Astrocyte of the spinal cord (primary cell): ENCODE results near the gene KCNH2.

Experiments used
- DNase-seq: peaks from one replicate; pipeline ENCODE4 v3.0.0; 2011; ENCODE audit warnings: low read depth, low spot score
- H3K4me3 ChIP-seq: 2 replicates; pipeline ENCODE4 v1.5.1; 2011; ENCODE audit warnings: low read depth, mild to moderate bottlenecking, low read length, moderate library complexity
- in situ Hi-C: cut with HindIII; loops from 2 replicates; pipeline ENCODE4 v1.10.0; 2017; ENCODE audit warnings: low sequenced_read_pairs
- TF ChIP-seq, protein P1 (sequence below): IDR thresholded peaks from 2 replicates; pipeline ENCODE4 v1.5.1; 2012; ENCODE audit warnings: low read depth, mild to moderate bottlenecking, low read length, inconsistent platforms

Gene KCNH2

DNA sequence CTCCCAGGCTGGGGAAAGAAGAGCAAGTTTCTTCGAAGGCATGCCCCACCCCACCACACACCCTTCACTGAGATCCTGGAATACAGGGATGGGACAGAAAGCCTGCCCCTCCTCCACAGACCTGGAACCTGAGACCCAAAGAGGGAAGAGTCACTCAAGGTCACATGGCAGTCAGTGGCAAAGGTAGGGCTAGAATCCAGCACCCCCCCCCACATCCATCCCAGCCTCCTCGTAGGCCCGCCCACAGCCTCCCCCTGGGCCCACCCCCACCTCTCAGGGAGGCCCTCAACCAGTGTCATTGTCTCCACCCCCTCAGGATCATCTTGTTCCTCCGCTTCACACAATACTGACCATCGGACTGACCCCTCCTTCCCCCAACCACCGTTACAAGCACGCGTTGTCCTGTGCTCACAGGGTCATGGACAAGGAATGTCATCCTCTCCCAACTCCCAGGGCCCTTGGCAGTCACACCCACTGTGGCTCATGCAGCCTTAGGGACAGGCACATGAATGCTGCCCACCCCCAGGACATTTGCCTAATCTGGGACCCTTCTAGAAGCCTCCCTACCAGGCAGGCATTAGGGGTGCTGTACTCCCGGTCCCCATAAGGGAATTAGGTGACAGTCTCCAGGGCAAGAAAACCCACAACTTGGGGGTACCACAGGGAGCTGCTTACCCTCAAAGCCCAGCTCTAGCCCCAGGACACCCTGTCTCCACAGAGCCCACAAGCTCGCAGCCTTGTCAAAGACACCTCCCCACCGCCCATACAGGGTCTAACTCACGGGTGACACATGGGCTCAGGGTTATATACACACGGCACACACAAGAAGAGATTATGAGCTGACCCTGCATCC, 1.4 kb downstream of the KCNH2 start:
- TF ChIP-seq, protein P1, sequence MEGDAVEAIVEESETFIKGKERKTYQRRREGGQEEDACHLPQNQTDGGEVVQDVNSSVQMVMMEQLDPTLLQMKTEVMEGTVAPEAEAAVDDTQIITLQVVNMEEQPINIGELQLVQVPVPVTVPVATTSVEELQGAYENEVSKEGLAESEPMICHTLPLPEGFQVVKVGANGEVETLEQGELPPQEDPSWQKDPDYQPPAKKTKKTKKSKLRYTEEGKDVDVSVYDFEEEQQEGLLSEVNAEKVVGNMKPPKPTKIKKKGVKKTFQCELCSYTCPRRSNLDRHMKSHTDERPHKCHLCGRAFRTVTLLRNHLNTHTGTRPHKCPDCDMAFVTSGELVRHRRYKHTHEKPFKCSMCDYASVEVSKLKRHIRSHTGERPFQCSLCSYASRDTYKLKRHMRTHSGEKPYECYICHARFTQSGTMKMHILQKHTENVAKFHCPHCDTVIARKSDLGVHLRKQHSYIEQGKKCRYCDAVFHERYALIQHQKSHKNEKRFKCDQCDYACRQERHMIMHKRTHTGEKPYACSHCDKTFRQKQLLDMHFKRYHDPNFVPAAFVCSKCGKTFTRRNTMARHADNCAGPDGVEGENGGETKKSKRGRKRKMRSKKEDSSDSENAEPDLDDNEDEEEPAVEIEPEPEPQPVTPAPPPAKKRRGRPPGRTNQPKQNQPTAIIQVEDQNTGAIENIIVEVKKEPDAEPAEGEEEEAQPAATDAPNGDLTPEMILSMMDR: no peak
- DNase-seq: no peak
- in situ Hi-C loops: no loop called here
- no peak overlapping the region for H3K4me3 ChIP-seq

DNA sequence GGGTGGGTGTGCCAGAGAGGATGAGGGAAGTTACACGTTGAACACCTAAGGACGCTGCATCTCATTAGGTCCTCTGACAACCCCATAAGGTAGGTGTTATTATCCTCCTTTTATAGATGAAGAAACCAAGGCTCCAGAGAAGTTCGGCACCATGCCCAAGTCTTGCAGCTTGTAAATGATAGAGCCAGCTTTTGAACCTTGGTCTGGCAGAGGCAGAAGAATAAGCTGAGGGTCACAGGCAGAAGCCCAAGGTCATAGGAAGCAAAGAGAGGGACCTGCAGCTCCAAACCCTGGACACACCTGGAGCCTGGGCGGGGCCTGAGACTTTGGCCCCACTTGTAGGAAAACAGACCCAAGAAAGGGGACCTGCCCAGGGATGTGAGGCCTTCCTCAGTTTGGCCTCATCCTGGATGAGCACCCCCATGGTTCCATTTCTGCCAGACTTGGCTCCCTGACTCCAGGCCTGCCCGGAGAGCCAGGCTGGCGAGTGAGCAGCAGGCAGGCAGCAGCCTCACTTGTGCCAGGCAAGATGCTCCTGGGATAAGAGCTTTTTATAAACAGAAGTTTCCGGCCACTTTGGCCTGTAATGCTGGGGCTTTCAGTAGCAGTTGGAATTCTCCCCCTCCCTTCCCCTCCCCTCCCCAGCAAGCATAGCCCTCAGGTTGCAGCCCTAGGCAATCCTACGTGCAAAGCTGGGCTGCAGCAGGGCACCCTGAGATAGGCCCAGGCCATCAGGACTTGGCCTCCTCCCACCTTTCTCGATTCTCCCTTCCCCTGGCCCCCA, 2.4 kb downstream of the KCNH2 start:
- no peak overlapping the region for H3K4me3 ChIP-seq
- in situ Hi-C loops: no loop called here
- DNase-seq: no peak
- TF ChIP-seq, protein P1: no peak

DNA sequence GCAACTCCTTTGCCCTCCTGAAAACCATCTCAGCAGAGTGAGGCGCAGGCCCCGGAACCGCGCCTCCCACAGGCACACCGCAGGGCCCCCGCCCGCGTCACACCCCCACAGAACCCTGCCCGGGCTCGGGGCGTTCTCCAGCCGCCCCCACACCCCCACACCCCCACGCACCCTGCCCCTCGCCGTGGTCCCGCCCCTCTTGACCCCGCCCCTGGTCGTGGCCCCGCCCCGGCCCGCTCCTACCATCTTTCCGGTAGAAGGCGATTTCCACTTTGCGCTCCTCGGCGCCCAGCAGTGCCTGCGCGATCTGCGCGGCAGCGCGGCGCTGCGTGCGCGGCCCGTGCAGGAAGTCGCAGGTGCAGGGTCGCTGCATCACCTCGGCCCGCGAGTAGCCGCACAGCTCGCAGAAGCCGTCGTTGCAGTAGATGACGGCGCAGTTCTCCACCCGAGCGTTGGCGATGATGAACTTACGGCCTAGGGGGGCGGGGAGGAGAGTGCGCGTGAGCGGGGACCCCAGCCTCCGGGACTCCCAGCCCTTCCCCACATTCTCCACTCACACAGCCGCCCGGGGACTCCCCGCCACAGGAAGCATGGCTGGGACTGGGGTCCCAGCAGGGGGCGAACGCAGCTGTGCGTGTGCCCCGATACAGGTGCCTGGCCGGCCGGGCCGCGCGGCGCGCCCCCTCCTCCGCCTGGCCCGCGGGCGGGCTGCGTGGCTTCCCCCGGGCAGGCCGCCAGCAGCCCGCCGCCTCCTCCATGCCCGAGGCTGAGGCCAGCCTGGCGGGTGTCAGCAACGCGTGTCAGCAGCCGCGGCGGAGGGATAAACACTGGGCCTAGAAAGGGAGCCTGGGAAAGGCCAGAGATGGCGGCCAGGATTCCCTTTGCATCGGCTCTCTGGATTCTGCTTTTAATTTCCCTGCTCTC, 3.4 kb downstream of the KCNH2 start:
- in situ Hi-C loops: no loop called here
- no peak for DNase-seq
- TF ChIP-seq, protein P1: peak; percentile 20
- no peak overlapping the region for H3K4me3 ChIP-seq

DNA sequence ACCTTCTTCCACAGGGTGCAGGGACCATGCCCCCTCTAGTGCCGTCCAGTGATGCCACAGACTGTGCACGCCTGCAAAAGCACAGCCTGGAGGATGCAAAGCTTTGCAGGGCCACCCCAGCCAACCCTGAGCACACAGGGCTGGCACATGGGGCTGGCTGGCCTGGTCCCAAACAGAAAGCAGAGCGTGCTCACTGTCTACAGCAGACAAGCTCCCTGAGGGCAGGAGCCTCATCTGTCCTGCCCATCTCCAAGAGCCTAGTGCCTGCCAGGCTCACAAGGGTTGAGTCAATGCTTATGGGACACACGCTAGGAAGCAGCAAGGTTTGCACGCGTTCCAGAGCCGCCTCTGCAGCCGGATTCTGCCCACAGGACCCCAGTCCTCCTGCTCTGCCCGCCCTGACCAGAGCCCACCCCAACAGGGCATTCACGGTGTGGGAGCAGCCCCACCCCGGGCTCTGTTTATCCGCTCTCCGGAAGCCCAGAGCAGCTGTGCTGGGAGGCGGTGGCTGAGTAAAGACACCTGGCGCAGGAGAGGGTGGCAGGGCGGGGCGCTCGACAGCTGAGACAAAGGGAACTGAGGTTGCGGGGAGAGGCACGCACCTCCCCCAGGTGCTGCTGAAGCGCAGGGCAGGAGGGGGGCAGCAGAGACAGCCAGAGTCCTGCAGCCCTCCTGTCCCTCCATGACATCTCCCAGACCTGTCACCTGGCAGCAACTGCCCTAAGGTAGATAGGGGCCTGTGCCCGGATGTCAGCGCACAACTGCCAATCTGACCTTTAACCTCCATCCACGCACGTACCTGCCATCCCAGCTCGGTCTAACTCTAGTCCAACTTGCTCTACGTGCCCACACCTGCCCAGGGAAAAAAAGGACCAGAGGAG, 4.3 kb downstream of the KCNH2 start:
- no peak for DNase-seq
- TF ChIP-seq, protein P1: no peak
- H3K4me3 ChIP-seq: no peak overlapping the region
- in situ Hi-C loops: no loop called here

DNA sequence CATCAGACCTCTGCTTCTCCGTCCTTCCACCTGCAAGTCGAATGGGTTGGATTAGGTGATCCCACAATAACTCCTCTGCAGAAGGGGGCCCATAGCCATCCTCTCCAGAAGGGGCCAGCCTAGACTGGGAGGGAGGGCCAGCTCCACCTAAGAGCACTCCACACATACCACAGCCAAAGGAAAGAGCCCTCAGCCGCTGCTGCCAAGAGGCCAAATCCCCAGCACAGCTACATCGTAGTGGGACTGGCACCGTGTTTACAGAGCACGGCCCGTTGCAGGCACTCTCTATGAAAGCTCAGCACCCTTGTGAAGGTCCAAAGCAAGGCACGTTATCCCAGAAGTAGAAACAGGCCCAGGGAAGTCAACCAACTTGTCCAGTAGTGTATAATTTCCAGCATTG, 5.4 kb downstream of the KCNH2 start:
- in situ Hi-C loops: no loop called here
- DNase-seq: no peak
- no peak overlapping the region for H3K4me3 ChIP-seq
- TF ChIP-seq, protein P1: no peak
